ENCODE data around the gene TSEN2. TPM values are rescaled to one million over a fixed set of nuclear protein-coding genes. Genes with fewer than 3 reads are reported as not detected.
"Not testable (repeated sequence)": the region's sequence is repeated elsewhere in the genome, so short reads cannot be mapped to it uniquely, and the experiment has no call there.

TSEN2 gene
- total RNA-seq, 1 experiment from 2014 or later, result 7.6 TPM

DNA sequence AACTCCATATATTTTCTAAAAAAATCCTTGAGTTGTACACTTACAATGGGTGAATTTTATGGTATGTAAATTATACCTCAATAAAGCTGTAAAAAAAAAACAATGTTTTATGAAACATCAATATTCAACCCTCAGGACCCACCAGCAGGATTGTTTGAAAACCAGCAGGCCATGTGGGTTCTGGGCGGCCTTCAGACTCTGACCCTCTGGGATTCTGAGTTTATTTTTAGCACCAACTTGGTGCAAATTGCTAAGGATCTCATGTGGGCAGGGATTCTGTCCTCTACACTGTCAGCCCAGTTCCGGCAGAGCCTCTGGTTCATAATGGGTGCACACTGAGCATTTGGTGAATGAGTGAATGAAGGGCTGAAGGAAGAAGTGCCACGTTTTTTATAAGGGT is 24.2 kb upstream of the TSEN2 start:
- Histone ChIP-seq H3K36me3 (no peaks in the 10 kb centered on the region), H3K27ac (no peak overlapping the region), H3K4me1 (replicated peaks) (no peaks in the 10 kb centered on the region), H3K4me3 (no peak overlapping the region), H3K9me3 (replicated peaks) (no peaks in the 10 kb centered on the region), H3K27me3 (replicated peaks) (no peaks in the 10 kb centered on the region)
- DNase-seq (ENCODE audit: low read depth in 1 of 2, low spot score in 2 of 2), result no peak

DNA sequence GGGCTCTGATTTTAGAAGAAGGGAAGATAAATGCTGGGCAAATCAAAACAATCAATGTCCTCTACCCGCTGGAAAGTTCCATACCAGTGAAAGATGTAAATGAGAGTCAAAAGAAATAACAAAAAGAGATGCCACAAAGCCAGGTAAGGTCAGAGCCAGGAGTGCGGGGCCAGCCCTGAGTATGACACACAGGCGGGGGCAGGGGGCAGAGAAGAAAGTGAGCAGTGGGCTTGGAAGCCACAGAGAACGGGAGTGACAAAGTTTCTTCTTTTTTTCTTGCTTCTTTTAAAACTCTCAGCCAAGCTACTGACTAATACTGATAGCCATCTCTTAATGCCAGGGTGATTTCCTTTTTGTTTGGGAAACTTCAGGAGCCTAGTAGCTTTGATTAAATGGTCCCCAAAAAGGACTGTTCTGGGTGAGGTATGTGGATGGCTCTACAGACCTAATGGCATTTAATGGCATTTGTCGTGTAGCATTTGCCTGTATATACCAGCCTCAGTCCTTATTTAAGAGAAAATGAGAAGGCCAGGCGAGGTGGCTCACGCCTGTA is 23.1 kb upstream of the TSEN2 start:
- Histone ChIP-seq H3K4me3 (no peak overlapping the region), H3K4me1 (replicated peaks) (no peaks in the 10 kb centered on the region), H3K9me3 (replicated peaks) (no peaks in the 10 kb centered on the region), H3K27me3 (replicated peaks) (no peaks in the 10 kb centered on the region; the same call in 1 of the 2 replicates), H3K27ac (no peak overlapping the region), H3K36me3 (no peaks in the 10 kb centered on the region)
- DNase-seq (ENCODE audit: low read depth in 1 of 2, low spot score in 2 of 2), result no peak

GRCh38 chr3:12462159-12462947 is 21.9 kb upstream of the TSEN2 start:
- Histone ChIP-seq H3K4me1 (replicated peaks) (no peaks in the 10 kb centered on the region), H3K36me3 (no peaks in the 10 kb centered on the region), H3K4me3 (no peak overlapping the region), H3K9me3 (replicated peaks) (no peaks in the 10 kb centered on the region), H3K27ac (no peak overlapping the region), H3K27me3 (replicated peaks) (no peaks in the 10 kb centered on the region; the same call in 1 of the 2 replicates)
- DNase-seq (ENCODE audit: low read depth in 1 of 2, low spot score in 2 of 2), result no peak

DNA sequence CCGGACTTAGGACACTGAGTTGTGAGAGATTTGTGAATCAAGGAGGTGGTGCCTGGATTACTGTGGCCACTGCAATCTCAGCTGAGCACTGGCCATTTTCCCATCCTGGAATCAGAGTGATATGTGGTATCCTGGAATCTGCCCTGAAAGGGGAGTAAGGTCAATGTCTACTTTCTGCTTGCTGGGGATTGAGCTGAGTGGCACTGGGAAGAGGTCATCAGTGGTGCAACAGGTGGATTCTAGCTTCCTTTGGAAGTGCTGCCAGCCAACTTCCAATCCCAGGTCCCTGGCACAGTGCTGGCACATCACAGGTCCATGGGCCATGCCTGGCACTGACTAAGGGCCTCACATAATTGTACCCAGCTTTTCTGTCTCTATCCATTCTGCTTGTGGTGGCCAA is 20.6 kb upstream of the TSEN2 start:
- Histone ChIP-seq H3K4me1 (replicated peaks) (no peaks in the 10 kb centered on the region), H3K4me3 (no peak overlapping the region), H3K27ac (no peak overlapping the region), H3K27me3 (replicated peaks) (no peaks in the 10 kb centered on the region; the same call in 1 of the 2 replicates), H3K36me3 (no peaks in the 10 kb centered on the region), H3K9me3 (replicated peaks) (no peaks in the 10 kb centered on the region)
- no peak for DNase-seq (ENCODE audit: low read depth in 1 of 2, low spot score in 2 of 2)

DNA sequence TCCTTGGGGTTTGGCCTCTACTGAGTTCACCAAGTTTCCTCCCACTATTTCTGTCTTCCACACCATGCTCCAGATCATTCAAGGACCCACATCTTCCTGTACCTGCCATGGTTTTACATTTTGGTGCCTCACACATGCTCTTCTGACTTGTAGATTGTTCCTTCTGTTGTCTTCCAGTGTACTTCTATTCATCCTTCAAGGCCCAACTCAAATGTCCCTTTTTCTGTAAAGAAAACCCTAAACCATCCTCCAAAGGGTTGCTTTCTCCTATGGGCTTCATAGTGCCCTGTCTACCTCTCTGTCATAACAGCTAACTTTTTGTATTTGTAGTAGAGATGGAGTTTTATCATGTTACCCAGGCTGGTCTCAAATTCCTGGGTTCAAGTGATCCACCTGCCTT is 20.1 kb upstream of the TSEN2 start:
- DNase-seq (ENCODE audit: low read depth in 1 of 2, low spot score in 2 of 2), result no peak

GRCh38 chr3:12465151-12465835 is 19.0 kb upstream of the TSEN2 start:
- H3K27ac ChIP-seq, result no peak overlapping the region
- H3K36me3 ChIP-seq, result no peaks in the 10 kb centered on the region
- H3K9me3 ChIP-seq (replicated peaks), result no peaks in the 10 kb centered on the region
- no peak overlapping the region for H3K4me3 ChIP-seq
- DNase-seq (ENCODE audit: low read depth in 1 of 2, low spot score in 2 of 2), result no peak
- no peaks in the 10 kb centered on the region for H3K4me1 ChIP-seq (replicated peaks)
- H3K27me3 ChIP-seq (replicated peaks), result no peaks in the 10 kb centered on the region; the same call in 1 of the 2 replicates

More for the DNA sequence above, 20.1 kb upstream of the TSEN2 start:
- no peak overlapping the region for H3K4me3 ChIP-seq
- no peaks in the 10 kb centered on the region for H3K36me3 ChIP-seq
- H3K27ac ChIP-seq, result no peak overlapping the region
- H3K4me1 ChIP-seq (replicated peaks), result no peaks in the 10 kb centered on the region
- H3K9me3 ChIP-seq (replicated peaks), result no peaks in the 10 kb centered on the region
- no peaks in the 10 kb centered on the region; the same call in 1 of the 2 replicates for H3K27me3 ChIP-seq (replicated peaks)

DNA sequence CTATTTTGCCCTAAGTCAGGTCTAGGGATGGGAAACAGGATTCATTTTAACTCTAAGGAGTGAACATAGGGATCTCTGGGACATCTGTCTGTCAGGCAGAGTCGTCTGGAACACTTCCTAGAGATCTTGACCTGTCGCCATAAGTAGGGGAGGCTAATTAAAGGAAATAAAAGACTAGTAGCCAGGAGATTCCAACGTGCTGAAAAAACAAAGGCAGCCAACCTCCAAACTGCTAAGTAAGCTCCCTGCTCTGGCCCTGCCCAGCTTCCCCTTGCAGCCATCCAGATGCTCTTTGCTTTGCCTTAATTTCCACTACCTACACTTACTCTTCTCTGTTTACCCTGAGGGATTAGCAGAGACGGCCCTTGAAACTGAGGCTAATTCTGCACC is 18.4 kb upstream of the TSEN2 start:
- no peaks in the 10 kb centered on the region for H3K4me1 ChIP-seq (replicated peaks)
- no peaks in the 10 kb centered on the region; the same call in 1 of the 2 replicates for H3K27me3 ChIP-seq (replicated peaks)
- no peak overlapping the region for H3K4me3 ChIP-seq
- DNase-seq (ENCODE audit: low read depth in 1 of 2, low spot score in 2 of 2), result no peak
- H3K36me3 ChIP-seq, result no peaks in the 10 kb centered on the region
- H3K9me3 ChIP-seq (replicated peaks), result no peaks in the 10 kb centered on the region
- H3K27ac ChIP-seq, result no peak overlapping the region

GRCh38 chr3:12467746-12468145 is 16.5 kb upstream of the TSEN2 start:
- no peaks in the 10 kb centered on the region; the same call in 1 of the 2 replicates for H3K27me3 ChIP-seq (replicated peaks)
- no peaks in the 10 kb centered on the region for H3K9me3 ChIP-seq (replicated peaks)
- no peak overlapping the region for H3K27ac ChIP-seq
- H3K36me3 ChIP-seq, result no peaks in the 10 kb centered on the region
- no peak for DNase-seq (ENCODE audit: low read depth in 1 of 2, low spot score in 2 of 2)
- no peaks in the 10 kb centered on the region for H3K4me1 ChIP-seq (replicated peaks)
- no peak overlapping the region for H3K4me3 ChIP-seq

GRCh38 chr3:12468276-12468675 is 16.0 kb upstream of the TSEN2 start:
- H3K4me3 ChIP-seq, result no peak overlapping the region
- DNase-seq (ENCODE audit: low read depth in 1 of 2, low spot score in 2 of 2), result no peak
- H3K4me1 ChIP-seq (replicated peaks), result no peaks in the 10 kb centered on the region
- no peaks in the 10 kb centered on the region; the same call in 1 of the 2 replicates for H3K27me3 ChIP-seq (replicated peaks)
- no peaks in the 10 kb centered on the region for H3K9me3 ChIP-seq (replicated peaks)
- no peak overlapping the region for H3K27ac ChIP-seq
- H3K36me3 ChIP-seq, result no peaks in the 10 kb centered on the region

GRCh38 chr3:12468757-12469156 is 15.5 kb upstream of the TSEN2 start:
- no peak for DNase-seq (ENCODE audit: low read depth in 1 of 2, low spot score in 2 of 2)

GRCh38 chr3:12469222-12469621 is 15.1 kb upstream of the TSEN2 start:
- H3K27ac ChIP-seq; H3K36me3 ChIP-seq; H3K4me3 ChIP-seq; H3K27me3 ChIP-seq (replicated peaks); H3K4me1 ChIP-seq (replicated peaks); DNase-seq (ENCODE audit: low read depth in 1 of 2, low spot score in 2 of 2); H3K9me3 ChIP-seq (replicated peaks): not testable (repeated sequence)

More at GRCh38 chr3:12468757-12469156, 15.5 kb upstream of the TSEN2 start:
- H3K27me3 ChIP-seq (replicated peaks), result no peaks in the 10 kb centered on the region; the same call in 1 of the 2 replicates
- no peaks in the 10 kb centered on the region for H3K9me3 ChIP-seq (replicated peaks)
- H3K4me3 ChIP-seq, result no peak overlapping the region
- no peaks in the 10 kb centered on the region for H3K36me3 ChIP-seq
- H3K27ac ChIP-seq, result no peak overlapping the region
- H3K4me1 ChIP-seq (replicated peaks), result no peaks in the 10 kb centered on the region

DNA sequence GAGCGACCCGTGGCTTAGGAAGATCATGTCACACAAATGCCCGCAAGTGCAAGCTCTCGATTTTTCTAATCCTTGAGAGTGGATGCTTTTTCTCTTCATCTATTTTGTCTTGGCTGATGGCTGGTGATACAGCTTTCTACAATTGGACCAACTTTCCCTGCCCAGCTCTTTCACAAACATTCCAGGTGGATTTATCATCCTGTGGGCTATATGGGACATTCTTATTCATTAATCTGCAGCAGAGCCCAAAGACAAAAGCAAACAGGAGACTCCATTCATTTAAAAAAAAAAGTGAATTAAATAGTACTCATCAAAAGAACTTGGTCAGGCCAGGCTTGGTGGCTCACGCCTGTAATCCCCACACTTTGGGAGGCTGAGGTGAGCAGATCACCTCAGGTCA is 14.2 kb upstream of the TSEN2 start:
- Histone ChIP-seq H3K9me3 (replicated peaks) (no peaks in the 10 kb centered on the region), H3K27ac (no peak overlapping the region), H3K4me1 (replicated peaks) (no peaks in the 10 kb centered on the region), H3K27me3 (replicated peaks) (no peaks in the 10 kb centered on the region; the same call in 1 of the 2 replicates), H3K36me3 (no peaks in the 10 kb centered on the region), H3K4me3 (no peak overlapping the region)
- DNase-seq (ENCODE audit: low read depth in 1 of 2, low spot score in 2 of 2), result no peak

GRCh38 chr3:12470680-12471079 is 13.6 kb upstream of the TSEN2 start:
- Histone ChIP-seq H3K9me3 (replicated peaks) (no peaks in the 10 kb centered on the region), H3K27me3 (replicated peaks) (no peaks in the 10 kb centered on the region; the same call in 1 of the 2 replicates), H3K4me3 (no peak overlapping the region), H3K36me3 (no peaks in the 10 kb centered on the region), H3K27ac (no peak overlapping the region), H3K4me1 (replicated peaks) (no peaks in the 10 kb centered on the region)
- no peak for DNase-seq (ENCODE audit: low read depth in 1 of 2, low spot score in 2 of 2)

DNA sequence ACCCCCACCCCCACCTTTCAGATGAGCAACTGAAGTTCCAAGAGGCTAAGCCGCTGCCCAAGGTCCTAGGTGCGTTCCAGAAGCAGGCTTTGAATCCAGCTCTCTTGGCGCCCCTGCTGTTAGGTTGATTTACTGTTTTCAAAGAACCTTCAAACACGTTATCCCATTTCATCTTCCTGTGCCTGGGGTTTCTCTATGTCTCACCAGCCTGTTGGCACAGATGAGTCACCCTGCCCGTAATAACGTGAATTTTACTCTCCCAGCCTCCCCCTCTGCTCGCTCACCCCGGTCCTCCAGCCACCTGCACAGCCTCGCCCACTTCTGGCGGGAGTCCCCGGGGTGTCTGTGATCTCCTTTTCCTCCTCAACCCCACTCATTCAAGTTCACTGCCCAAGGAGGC is 13.0 kb upstream of the TSEN2 start:
- Histone ChIP-seq H3K27me3 (replicated peaks) (no peaks in the 10 kb centered on the region; the same call in 1 of the 2 replicates), H3K36me3 (no peaks in the 10 kb centered on the region), H3K4me1 (replicated peaks) (no peaks in the 10 kb centered on the region), H3K27ac (no peak overlapping the region), H3K4me3 (no peak overlapping the region), H3K9me3 (replicated peaks) (no peaks in the 10 kb centered on the region)
- no peak for DNase-seq (ENCODE audit: low read depth in 1 of 2, low spot score in 2 of 2)

Data from SJSA1 (cell line).